22Rv1 (cell line): Measurements from ENCODE around the gene TMIGD2.

Experiments used
- H3K27ac ChIP-seq: fragments of 450-650 bp; 2 replicates; pipeline ENCODE4 v1.5.1; 2017
- CTCF ChIP-seq: fragments of 450-650 bp; IDR thresholded peaks from 2 replicates; pipeline ENCODE4 v1.5.1; 2017; ENCODE audit warnings: mild to moderate bottlenecking
- ZFX ChIP-seq: fragments of 450-650 bp; IDR thresholded peaks from 2 replicates; pipeline ENCODE4 v1.6.1; 2017; ENCODE audit warnings: antibody characterized with exemption, borderline replicate concordance

TMIGD2 gene

GRCh38 chr19:4301590-4302242, 473 bp downstream of the TMIGD2 start:
- H3K27ac ChIP-seq, result no peak overlapping the region
- TF ChIP-seq ZFX, result no peak
- no peak for TF ChIP-seq CTCF

- no peak for TF ChIP-seq CTCF
- TF ChIP-seq ZFX, result no peak
- H3K27ac ChIP-seq, result no peak overlapping the region
Observed at GRCh38 chr19:4300589-4300988, 1.6 kb downstream of the TMIGD2 start.

GRCh38 chr19:4298810-4299550, 3.2 kb downstream of the TMIGD2 start:
- H3K27ac ChIP-seq, result no peak overlapping the region
- TF ChIP-seq ZFX, result no peak
- TF ChIP-seq CTCF, result no peak

- H3K27ac ChIP-seq, result no peak overlapping the region
- TF ChIP-seq ZFX, result no peak
- TF ChIP-seq CTCF, result no peak
Observed at GRCh38 chr19:4297901-4298809, 4.0 kb downstream of the TMIGD2 start.

GRCh38 chr19:4295972-4296771, 6.0 kb downstream of the TMIGD2 start:
- TF ChIP-seq ZFX (no peak), CTCF (no peak)
- H3K27ac ChIP-seq, result no peak overlapping the region

- H3K27ac ChIP-seq, result no peak overlapping the region
- no peak for TF ChIP-seq ZFX
- TF ChIP-seq CTCF, result no peak
Observed at GRCh38 chr19:4294389-4294788, 7.8 kb downstream of the TMIGD2 start.
